ENCODE data around the gene RELN. TPM values are rescaled to one million over a fixed set of nuclear protein-coding genes. Genes with fewer than 3 reads are reported as not detected.

RELN gene
- total RNA-seq, 1 experiment from 2014 or later = 4.3 TPM

GRCh38 chr7:103811290-103811689 lies 178.2 kb downstream of the RELN start:
- CTCF ChIA-PET = no interaction called here
- Mint-ChIP-seq H3K36me3 (ENCODE audit: insufficient read depth, unreplicated experiment) (peaks cover 4% of the 10 kb centered on the region), H3K27ac (ENCODE audit: unreplicated experiment) (no peak overlapping the region), H3K27me3 (ENCODE audit: insufficient read depth, unreplicated experiment) (no peaks in the 10 kb centered on the region), H3K4me3 (ENCODE audit: unreplicated experiment) (no peak overlapping the region), H3K4me1 (ENCODE audit: low read depth, unreplicated experiment) (peaks cover 21% of the 10 kb centered on the region), H3K9me3 (ENCODE audit: unreplicated experiment) (peaks cover 22% of the 10 kb centered on the region)
- Histone ChIP-seq H3K4me1 (peaks cover 20% of the 10 kb centered on the region), H3K27me3 (replicated peaks; ENCODE audit: control insufficient read depth, insufficient read depth, low read length) (no peaks in the 10 kb centered on the region), H3K9me3 (no peaks in the 10 kb centered on the region), H3K36me3 (ENCODE audit: control insufficient read depth, insufficient read depth, low read length) (no peaks in the 10 kb centered on the region), H3K4me3 (ENCODE audit: low read depth, low read length) (no peak overlapping the region)
- intact Hi-C loops (cut with micrococcal nuclease; ENCODE audit: unreplicated experiment) = no loop called here
- no peak for DNase-seq
- POLR2A ChIA-PET = no interaction called here
- no peak for TF ChIP-seq CTCF (IDR thresholded peaks at IDR 0.05; ENCODE audit: insufficient read depth in 1 of 2, low read depth in 1 of 2, low read length in 1 of 2, severe bottlenecking in 1 of 2, unreplicated experiment in 1 of 2)
- BruUV-seq (replicated peaks) = no TSS peak

GRCh38 chr7:103810112-103810744 lies 179.2 kb downstream of the RELN start:
- Histone ChIP-seq H3K9me3 (no peaks in the 10 kb centered on the region), H3K4me3 (ENCODE audit: low read depth, low read length) (no peak overlapping the region), H3K27me3 (replicated peaks; ENCODE audit: control insufficient read depth, insufficient read depth, low read length) (no peaks in the 10 kb centered on the region), H3K4me1 (peaks cover 20% of the 10 kb centered on the region), H3K36me3 (ENCODE audit: control insufficient read depth, insufficient read depth, low read length) (no peaks in the 10 kb centered on the region)
- no peak for TF ChIP-seq CTCF (IDR thresholded peaks at IDR 0.05; ENCODE audit: insufficient read depth in 1 of 2, low read depth in 1 of 2, low read length in 1 of 2, severe bottlenecking in 1 of 2, unreplicated experiment in 1 of 2)
- POLR2A ChIA-PET = no interaction called here
- Mint-ChIP-seq H3K9me3 (ENCODE audit: unreplicated experiment) (peaks cover 20% of the 10 kb centered on the region), H3K36me3 (ENCODE audit: insufficient read depth, unreplicated experiment) (peaks cover 4% of the 10 kb centered on the region), H3K27ac (ENCODE audit: unreplicated experiment) (no peak overlapping the region), H3K4me1 (ENCODE audit: low read depth, unreplicated experiment) (peaks cover 21% of the 10 kb centered on the region), H3K4me3 (ENCODE audit: unreplicated experiment) (no peak overlapping the region), H3K27me3 (ENCODE audit: insufficient read depth, unreplicated experiment) (no peaks in the 10 kb centered on the region)
- CTCF ChIA-PET = no interaction called here
- no peak for DNase-seq
- no TSS peak for BruUV-seq (replicated peaks)
- intact Hi-C loops (cut with micrococcal nuclease; ENCODE audit: unreplicated experiment) = no loop called here

- intact Hi-C loops (cut with micrococcal nuclease; ENCODE audit: unreplicated experiment) = no loop called here
- BruUV-seq (replicated peaks) = no TSS peak
- no peaks in the 10 kb centered on the region for H3K36me3 ChIP-seq (ENCODE audit: control insufficient read depth, insufficient read depth, low read length)
- POLR2A ChIA-PET = no interaction called here
- no peak overlapping the region for H3K4me3 ChIP-seq (ENCODE audit: low read depth, low read length)
- Mint-ChIP-seq H3K36me3 (ENCODE audit: insufficient read depth, unreplicated experiment) (peaks cover 4% of the 10 kb centered on the region), H3K27me3 (ENCODE audit: insufficient read depth, unreplicated experiment) (no peaks in the 10 kb centered on the region), H3K27ac (ENCODE audit: unreplicated experiment) (peak overlapping the region; percentile 17), H3K4me1 (ENCODE audit: low read depth, unreplicated experiment) (peaks cover 21% of the 10 kb centered on the region), H3K4me3 (ENCODE audit: unreplicated experiment) (no peak overlapping the region), H3K9me3 (ENCODE audit: unreplicated experiment) (peaks cover 20% of the 10 kb centered on the region)
- H3K9me3 ChIP-seq = no peaks in the 10 kb centered on the region
- DNase-seq = no peak
- H3K4me1 ChIP-seq = peaks cover 20% of the 10 kb centered on the region
- CTCF ChIA-PET = no interaction called here
- TF ChIP-seq CTCF (IDR thresholded peaks at IDR 0.05; ENCODE audit: insufficient read depth in 1 of 2, low read depth in 1 of 2, low read length in 1 of 2, severe bottlenecking in 1 of 2, unreplicated experiment in 1 of 2) = no peak
- H3K27me3 ChIP-seq (replicated peaks; ENCODE audit: control insufficient read depth, insufficient read depth, low read length) = no peaks in the 10 kb centered on the region
These were observed 180.0 kb downstream of the RELN start for GRCh38 chr7:103809229-103809994.
